Activated T-cell treated with anti-CD3 and anti-CD28 coated beads, Interleukin-2, amount 50 U/mL, for 4 hours (primary cell): ENCODE measurements around the gene CRTC1. TPM values are rescaled to one million over a fixed set of nuclear protein-coding genes. Genes with fewer than 3 reads are reported as not detected.
A peak's percentile ranks its signal among the peaks of the same experiment; 100 is the strongest.
"Not testable (repeated sequence)": the region's sequence is repeated elsewhere in the genome, so short reads cannot be mapped to it uniquely, and the experiment has no call there.

ENCODE experiments used
- ATAC-seq, 2 donors: fragments of 200-7000 bp; cut with Tn5 transposase; one replicate each; pipeline ENCODE4 v1.10.0; 2021
- DNase-seq: peaks from one replicate; pipeline ENCODE4 v3.0.0-alpha.2; 2020
- H3K27me3 Mint-ChIP-seq: one replicate; pipeline ENCODE4 v1.8.0; 2021; ENCODE audit warnings: low read depth, mixed read lengths
- H3K36me3 Mint-ChIP-seq: one replicate; pipeline ENCODE4 v1.8.0; 2022; ENCODE audit warnings: mixed read lengths; ENCODE audit not compliant: insufficient read depth
- H3K4me1 Mint-ChIP-seq: one replicate; pipeline ENCODE4 v1.8.0; 2021; ENCODE audit warnings: low read depth, mixed read lengths
- H3K4me3 Mint-ChIP-seq: one replicate; pipeline ENCODE4 v1.8.0; 2021; ENCODE audit warnings: mild to moderate bottlenecking, moderate library complexity, mixed read lengths
- H3K9me3 Mint-ChIP-seq: one replicate; pipeline ENCODE4 v1.8.0; 2021; ENCODE audit warnings: mixed read lengths
- total RNA-seq, 3 donors: library from RNA; stranded (reverse); gene quantifications; one replicate each; pipeline ENCODE4 v1.2.1, GENCODE V29; 2021

Gene CRTC1
- total RNA-seq, 3 donors from 2014 or later: 7.8 to 9.6 (median 8.9) TPM

DNA sequence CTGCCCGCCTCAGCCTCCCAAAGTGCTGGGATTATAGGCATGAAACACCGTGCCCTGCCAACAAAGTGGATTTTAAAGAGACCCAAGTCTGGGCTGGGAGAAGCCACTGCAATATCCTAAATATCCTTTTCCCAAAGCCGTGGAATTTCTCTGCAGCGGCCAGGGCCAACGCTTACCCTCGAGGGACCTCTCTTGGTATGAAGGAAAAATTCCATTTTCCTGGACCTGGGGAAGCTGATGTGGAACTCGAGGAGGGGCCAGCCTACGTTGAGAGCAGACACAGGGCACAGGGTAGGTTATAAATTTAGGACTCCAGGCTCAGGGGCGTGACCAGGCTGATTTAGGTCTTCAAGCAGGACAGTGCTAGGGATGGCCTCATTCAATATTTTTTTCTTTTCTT is 130.6 kb downstream of the CRTC1 start:
- no peak for DNase-seq
- Mint-ChIP-seq H3K36me3 (no peaks in the 10 kb centered on the region), H3K4me1 (peaks cover 2% of the 10 kb centered on the region), H3K27me3 (peaks cover 14% of the 10 kb centered on the region), H3K9me3 (no peaks in the 10 kb centered on the region), H3K4me3 (no peak overlapping the region)
- ATAC-seq: no peak

DNA sequence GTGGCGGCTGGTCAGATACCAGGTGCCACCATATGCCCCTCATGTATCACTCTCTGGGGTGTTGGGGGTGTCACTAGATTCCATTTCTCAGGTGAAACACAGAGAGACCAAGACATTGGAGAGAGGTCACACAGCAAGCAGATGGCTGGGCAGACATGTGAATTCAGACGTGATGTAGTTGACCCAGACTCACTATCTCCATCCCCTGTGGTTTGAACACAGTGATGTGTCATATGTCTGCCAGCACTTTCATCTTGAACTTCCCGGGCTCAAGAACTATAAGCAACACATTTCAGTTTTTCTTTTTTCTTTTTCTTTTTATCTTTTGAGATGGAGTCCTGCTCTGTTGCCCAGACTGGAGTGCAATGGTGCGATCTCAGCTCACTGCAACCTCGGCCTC is 132.2 kb downstream of the CRTC1 start:
- ATAC-seq: no peak
- H3K4me1 Mint-ChIP-seq: no peaks in the 10 kb centered on the region

DNA sequence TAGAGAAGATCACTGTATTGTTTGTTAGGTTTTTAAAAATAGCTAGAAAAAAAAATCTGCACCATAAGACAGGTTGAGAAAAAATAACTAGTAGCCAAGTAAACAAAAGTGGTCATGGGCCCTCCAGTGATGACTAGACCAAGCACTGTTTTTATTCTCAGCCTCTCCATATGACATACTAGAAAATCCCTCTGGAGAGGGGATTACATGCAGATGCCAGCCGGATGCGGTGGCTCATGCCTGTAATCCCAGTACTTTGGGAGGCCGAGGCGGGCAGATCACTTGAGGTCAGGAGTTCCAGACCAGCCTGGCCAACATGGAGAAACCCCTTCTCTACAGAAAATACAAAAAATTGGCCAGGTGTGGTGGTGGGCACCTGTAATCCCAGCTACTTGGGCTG is 133.2 kb downstream of the CRTC1 start:
- not testable (repeated sequence) for ATAC-seq, H3K4me1 Mint-ChIP-seq, DNase-seq, H3K36me3 Mint-ChIP-seq, H3K27me3 Mint-ChIP-seq, H3K4me3 Mint-ChIP-seq, H3K9me3 Mint-ChIP-seq

More for the DNA sequence above, 132.2 kb downstream of the CRTC1 start:
- Mint-ChIP-seq H3K36me3 (no peaks in the 10 kb centered on the region), H3K4me3 (no peak overlapping the region), H3K27me3 (peaks cover 11% of the 10 kb centered on the region), H3K9me3 (no peaks in the 10 kb centered on the region)
- no peak for DNase-seq

DNA sequence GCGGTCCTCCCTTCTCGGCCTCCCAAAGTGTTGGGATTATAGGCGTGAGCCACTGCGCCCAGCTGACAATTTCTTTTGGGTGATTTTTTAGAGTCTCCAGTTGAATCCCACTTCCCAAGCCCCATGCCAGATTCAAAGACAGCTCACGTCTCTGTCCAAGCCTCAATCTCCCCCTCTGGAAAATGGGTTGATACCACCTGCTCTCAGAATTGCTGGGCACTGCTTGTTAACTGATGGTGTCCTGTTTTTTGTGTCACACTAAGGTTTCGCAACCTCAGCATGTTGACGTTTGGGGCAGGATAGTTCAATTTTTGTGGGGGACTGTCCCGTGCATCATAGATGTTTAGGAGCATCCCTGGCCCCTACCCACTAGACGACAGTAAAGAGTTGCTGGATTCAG is 134.1 kb downstream of the CRTC1 start:
- Mint-ChIP-seq H3K4me1 (no peaks in the 10 kb centered on the region), H3K27me3 (peaks cover 4% of the 10 kb centered on the region), H3K36me3 (no peaks in the 10 kb centered on the region), H3K4me3 (no peak overlapping the region), H3K9me3 (no peaks in the 10 kb centered on the region)
- ATAC-seq: no peak
- no peak for DNase-seq

DNA sequence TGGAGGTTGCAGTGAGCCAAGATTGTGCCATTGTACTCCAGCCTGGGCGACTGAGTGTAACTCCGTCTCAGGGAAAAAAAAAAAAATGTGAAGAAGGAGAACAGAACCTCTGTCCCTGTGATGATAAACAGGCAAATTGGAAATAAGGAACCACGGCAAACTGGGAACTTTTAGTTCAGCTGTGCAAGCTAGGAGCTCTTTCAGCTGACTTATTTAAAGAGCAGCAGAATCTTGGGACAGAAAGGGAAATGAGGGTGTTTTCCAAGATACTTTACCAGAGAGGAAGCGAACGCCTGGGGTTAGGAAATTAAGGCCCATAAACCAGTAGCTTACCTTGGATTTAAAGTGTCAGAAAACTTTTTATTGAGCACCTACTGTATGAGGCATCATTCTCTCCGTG is 145.3 kb downstream of the CRTC1 start:
- Mint-ChIP-seq H3K9me3 (no peaks in the 10 kb centered on the region), H3K27me3 (no peaks in the 10 kb centered on the region), H3K4me1 (peaks cover 9% of the 10 kb centered on the region), H3K4me3 (no peak overlapping the region), H3K36me3 (peaks cover 5% of the 10 kb centered on the region)
- no peak for DNase-seq
- ATAC-seq: no peak

DNA sequence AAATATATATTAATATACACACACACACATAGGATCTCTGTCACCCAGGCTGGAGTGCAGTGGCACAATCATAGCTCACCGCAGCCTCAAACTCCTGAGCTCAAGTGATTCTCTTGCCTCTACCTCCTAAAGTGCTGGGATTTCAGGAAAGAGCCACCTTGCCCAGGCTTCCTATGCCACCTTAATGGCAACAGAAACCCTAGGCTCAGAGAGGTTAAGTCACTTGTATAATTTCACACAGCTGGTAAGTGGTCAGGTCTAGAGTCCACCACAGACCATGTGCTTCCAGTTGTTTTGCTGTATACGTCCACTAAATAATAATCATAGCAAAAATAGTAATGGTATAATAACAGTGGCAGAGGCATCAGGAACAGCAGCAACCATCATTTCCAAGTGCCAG is 147.0 kb downstream of the CRTC1 start:
- Mint-ChIP-seq H3K4me1 (peaks cover 26% of the 10 kb centered on the region), H3K27me3 (no peaks in the 10 kb centered on the region), H3K9me3 (no peaks in the 10 kb centered on the region), H3K4me3 (peak overlapping the region; percentile 48), H3K36me3 (peaks cover 11% of the 10 kb centered on the region)
- DNase-seq (no peak), ATAC-seq (no peak)

DNA sequence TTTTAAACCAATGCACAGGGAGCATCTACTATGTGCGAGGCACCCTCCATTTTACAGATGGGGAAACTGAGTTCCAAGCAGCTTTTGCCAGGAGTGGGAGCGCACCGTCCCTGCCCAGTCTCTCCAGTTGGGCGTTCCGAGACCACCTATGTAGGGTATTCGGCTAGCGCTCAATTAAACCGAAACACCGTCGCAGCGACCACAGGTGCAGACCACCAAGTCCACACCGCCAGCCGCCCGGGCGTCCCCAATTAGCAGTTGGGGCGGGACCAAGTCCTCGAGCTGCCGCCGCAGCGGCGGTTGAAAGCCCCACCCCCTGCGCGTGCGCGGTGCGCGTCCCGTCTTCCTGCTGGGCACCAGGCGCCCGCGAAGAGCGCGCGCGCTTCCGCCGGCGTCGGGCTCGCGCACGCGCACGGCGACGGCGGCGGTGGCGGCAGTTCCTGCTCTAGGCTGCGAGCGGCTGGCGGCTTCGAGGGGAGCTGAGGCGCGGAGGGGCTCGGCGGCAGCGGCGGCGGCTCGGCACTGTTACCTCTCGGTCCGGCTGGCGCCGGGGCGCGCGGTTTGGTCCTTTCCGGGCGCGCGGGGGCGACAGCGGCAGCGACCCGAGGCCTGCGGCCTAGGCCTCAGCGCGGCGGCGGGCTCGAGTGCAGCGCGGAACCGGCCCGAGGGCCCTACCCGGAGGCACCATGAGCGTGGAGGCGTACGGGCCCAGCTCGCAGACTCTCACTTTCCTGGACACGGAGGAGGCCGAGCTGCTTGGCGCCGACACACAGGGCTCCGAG is 148.2 kb downstream of the CRTC1 start, which contains the start of gene UPF1:
Gene UPF1, plus strand, starts transcription at position 436 of the 782 bp plus-strand sequence. Its CDS starts 251 bp downstream, at position 687.
- H3K4me1 Mint-ChIP-seq: peaks cover 36% of the 10 kb centered on the region
- peak within 1 kb of the TSS; percentile 92 for H3K4me3 Mint-ChIP-seq
- peaks cover 17% of the 10 kb centered on the region for H3K36me3 Mint-ChIP-seq
- ATAC-seq (peak; percentile 88 to 90), DNase-seq (peak; percentile 92)
- no peaks in the 10 kb centered on the region for H3K27me3 Mint-ChIP-seq
- H3K9me3 Mint-ChIP-seq: no peaks in the 10 kb centered on the region

Other genes with a start within 250 kb of the CRTC1 start
- gene ISYNA1, start 245.5 kb upstream of the CRTC1 start, total RNA-seq: 10 to 100 TPM; 10.2 to 16.6 (median 14.4) TPM
- 10 to 100 TPM; 25.6 to 32.5 (median 28.8) TPM for gene ELL, start 161.6 kb upstream of the CRTC1 start, total RNA-seq
- 100 to 1,000 TPM; 155 to 163 (median 155) TPM for gene FKBP8, start 140.1 kb upstream of the CRTC1 start, total RNA-seq
- gene KXD1, start 125.8 kb upstream of the CRTC1 start, total RNA-seq: 100 to 1,000 TPM; 112 to 129 (median 126) TPM
- gene UBA52, start 111.8 kb upstream of the CRTC1 start, total RNA-seq: 1,000 to 10,000 TPM; 1,928 to 2,027 (median 1,945) TPM
- gene REX1BD, start 94.9 kb upstream of the CRTC1 start, total RNA-seq: 100 to 1,000 TPM in 2 of 3 donors, 10 to 100 TPM in 1; 99.7 to 139 (median 119) TPM
- under 1 TPM in 2 of 3 donors, not detected in 1; 0.32 to 0.76 TPM for gene CRLF1, start 76.9 kb upstream of the CRTC1 start, total RNA-seq
- not detected for gene TMEM59L, start 70.8 kb upstream of the CRTC1 start, total RNA-seq
- gene KLHL26, start 46.7 kb upstream of the CRTC1 start, total RNA-seq: 10 to 100 TPM; 14.7 to 20.3 (median 17.0) TPM
- gene COMP, start 107.6 kb downstream of the CRTC1 start, total RNA-seq: not detected
- gene UPF1, start 148.3 kb downstream of the CRTC1 start, total RNA-seq: 100 to 1,000 TPM; 116 to 123 (median 118) TPM
- under 1 TPM in 1 of 3 donors, not detected in 2; 0.13 TPM for gene CERS1, start 212.5 kb downstream of the CRTC1 start, total RNA-seq
- 100 to 1,000 TPM; 258 to 293 (median 270) TPM for gene COPE, start 235.7 kb downstream of the CRTC1 start, total RNA-seq
- 100 to 1,000 TPM; 170 to 178 (median 176) TPM for gene DDX49, start 236.0 kb downstream of the CRTC1 start, total RNA-seq